ENCODE data around the gene ZNF597. TPM values are rescaled to one million over a fixed set of nuclear protein-coding genes. Genes with fewer than 3 reads are reported as not detected.
"Not testable (repeated sequence)": the region's sequence is repeated elsewhere in the genome, so short reads cannot be mapped to it uniquely, and the experiment has no call there.

Gene ZNF597
- total RNA-seq, 3 donors from 2014 or later = 1.9 TPM

GRCh38 chr16:3474136-3474779 lies 31.0 kb upstream of the ZNF597 start:
- H3K4me1 ChIP-seq (ENCODE audit: low read depth) = peaks cover 40% of the 10 kb centered on the region
- no peak overlapping the region for H3K4me3 ChIP-seq
- no peaks in the 10 kb centered on the region for H3K9me3 ChIP-seq
- no peak for TF ChIP-seq CTCF (IDR thresholded peaks at IDR 0.05)
- ATAC-seq (no peak), DNase-seq (no peak)
- intact Hi-C loops (cut with DNase I, micrococcal nuclease) = no loop called here
- H3K36me3 ChIP-seq (ENCODE audit: low read depth) = no peaks in the 10 kb centered on the region

- DNase-seq; H3K4me3 ChIP-seq; H3K9me3 ChIP-seq; ATAC-seq; intact Hi-C loops (cut with DNase I, micrococcal nuclease); H3K36me3 ChIP-seq (ENCODE audit: low read depth): not testable (repeated sequence)
- H3K4me1 ChIP-seq (ENCODE audit: low read depth) = peaks cover 40% of the 10 kb centered on the region
These were observed 30.3 kb upstream of the ZNF597 start for GRCh38 chr16:3473596-3473943.

GRCh38 chr16:3472878-3473595 lies 29.7 kb upstream of the ZNF597 start:
- Histone ChIP-seq H3K4me3 (no peak overlapping the region), H3K4me1 (ENCODE audit: low read depth) (peaks cover 34% of the 10 kb centered on the region), H3K36me3 (ENCODE audit: low read depth) (no peaks in the 10 kb centered on the region), H3K9me3 (no peaks in the 10 kb centered on the region)
- no peak for ATAC-seq
- intact Hi-C loops (cut with DNase I, micrococcal nuclease) = no loop called here
- DNase-seq = no peak
- TF ChIP-seq CTCF (IDR thresholded peaks at IDR 0.05) = no peak

DNA sequence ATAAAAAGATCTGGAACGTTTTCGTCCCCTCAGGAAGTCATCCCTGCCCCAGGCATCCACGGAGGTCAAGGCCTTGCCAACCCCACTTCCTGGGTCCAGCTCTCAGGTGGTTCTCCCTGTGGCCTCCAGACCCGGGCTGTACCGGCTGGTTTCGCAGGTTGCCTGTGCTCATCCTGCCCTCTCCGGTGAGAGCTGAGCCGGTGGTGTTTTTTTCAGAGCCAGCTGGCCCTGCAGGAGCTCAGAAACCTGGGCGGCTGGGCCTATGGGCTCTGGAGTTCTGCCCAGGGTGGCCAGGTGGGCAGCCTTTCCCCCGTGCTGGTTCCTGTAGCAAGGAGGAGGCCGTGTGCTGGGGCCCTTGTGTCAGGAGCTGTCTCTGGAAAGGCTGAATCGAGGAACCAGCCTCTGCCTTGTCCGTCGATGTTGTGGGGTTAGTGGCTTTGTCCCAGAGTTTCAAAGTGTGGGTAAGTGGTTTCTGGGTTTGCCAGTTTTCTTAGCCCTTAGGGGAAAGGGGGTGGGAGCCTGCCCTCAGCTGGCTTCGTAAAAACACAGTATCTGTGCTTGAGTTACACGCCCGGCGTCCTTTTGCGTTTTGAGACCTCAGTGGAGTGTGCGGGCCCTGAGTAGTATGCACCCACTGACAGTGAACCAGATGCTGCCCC lies 28.3 kb upstream of the ZNF597 start:
- intact Hi-C loops (cut with DNase I, micrococcal nuclease) = no loop called here
- no peak for DNase-seq
- Histone ChIP-seq H3K4me1 (ENCODE audit: low read depth) (peaks cover 34% of the 10 kb centered on the region), H3K9me3 (no peaks in the 10 kb centered on the region), H3K36me3 (ENCODE audit: low read depth) (no peaks in the 10 kb centered on the region), H3K4me3 (no peak overlapping the region)
- ATAC-seq = no peak
- TF ChIP-seq CTCF (IDR thresholded peaks at IDR 0.05) = no peak

DNA sequence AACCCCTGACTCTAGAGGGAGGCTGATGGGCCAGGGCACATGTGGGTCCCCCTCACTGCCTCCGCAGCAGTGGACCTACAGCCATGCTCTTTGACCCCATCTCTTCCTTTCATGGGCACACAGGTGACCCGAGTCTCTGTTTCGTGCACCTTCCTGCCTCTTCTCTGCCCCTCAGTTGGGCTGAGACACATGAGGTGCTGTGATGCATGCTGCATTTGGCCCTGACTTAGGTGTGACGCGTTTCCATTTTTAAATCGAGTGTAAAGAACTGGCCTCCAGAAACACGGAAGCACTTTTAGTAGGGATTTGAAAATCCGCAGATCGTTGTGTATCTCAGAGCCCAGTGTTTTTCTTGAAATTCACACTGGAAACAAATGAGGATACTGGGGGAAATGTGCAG lies 27.4 kb upstream of the ZNF597 start:
- H3K4me3 ChIP-seq = no peak overlapping the region
- no peak for TF ChIP-seq CTCF (IDR thresholded peaks at IDR 0.05)
- peaks cover 26% of the 10 kb centered on the region for H3K4me1 ChIP-seq (ENCODE audit: low read depth)
- no peaks in the 10 kb centered on the region for H3K36me3 ChIP-seq (ENCODE audit: low read depth)
- DNase-seq (no peak), ATAC-seq (no peak)
- intact Hi-C loops (cut with DNase I, micrococcal nuclease) = no loop called here
- H3K9me3 ChIP-seq = no peaks in the 10 kb centered on the region

DNA sequence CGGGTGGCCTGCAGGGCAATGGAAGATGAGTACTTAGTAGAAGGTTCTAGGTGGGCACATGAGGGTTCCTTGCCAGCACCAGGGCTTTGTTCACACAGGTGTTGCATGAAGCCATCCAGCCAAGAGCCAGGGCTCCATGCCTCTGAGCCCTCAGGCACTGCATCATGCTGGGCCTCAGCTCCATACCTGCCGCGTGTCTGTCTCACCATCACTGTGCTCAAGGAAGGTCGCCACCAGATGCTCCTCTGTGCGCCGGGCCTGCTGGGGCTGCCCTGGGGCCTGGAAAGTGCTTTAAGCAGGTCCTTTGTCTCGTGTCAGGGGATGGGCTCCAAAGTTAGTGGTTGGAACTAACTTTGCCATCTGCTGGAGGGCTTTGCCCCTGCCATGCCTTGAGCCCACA lies 26.4 kb upstream of the ZNF597 start:
- no peaks in the 10 kb centered on the region for H3K36me3 ChIP-seq (ENCODE audit: low read depth)
- intact Hi-C loops (cut with DNase I, micrococcal nuclease) = no loop called here
- TF ChIP-seq CTCF (IDR thresholded peaks at IDR 0.05) = no peak
- H3K4me3 ChIP-seq = no peak overlapping the region
- H3K4me1 ChIP-seq (ENCODE audit: low read depth) = peaks cover 18% of the 10 kb centered on the region
- ATAC-seq (no peak), DNase-seq (no peak)
- H3K9me3 ChIP-seq = no peaks in the 10 kb centered on the region
